ENCODE results near the gene TMEM263. TPM values are rescaled to one million over a fixed set of nuclear protein-coding genes. Genes with fewer than 3 reads are reported as not detected.
"Not testable (repeated sequence)": the region's sequence is repeated elsewhere in the genome, so short reads cannot be mapped to it uniquely, and the experiment has no call there.

The TMEM263 gene
- total and polyA plus RNA-seq, 8 donors: 42.7 to 94.8 (median 80.2) TPM

DNA sequence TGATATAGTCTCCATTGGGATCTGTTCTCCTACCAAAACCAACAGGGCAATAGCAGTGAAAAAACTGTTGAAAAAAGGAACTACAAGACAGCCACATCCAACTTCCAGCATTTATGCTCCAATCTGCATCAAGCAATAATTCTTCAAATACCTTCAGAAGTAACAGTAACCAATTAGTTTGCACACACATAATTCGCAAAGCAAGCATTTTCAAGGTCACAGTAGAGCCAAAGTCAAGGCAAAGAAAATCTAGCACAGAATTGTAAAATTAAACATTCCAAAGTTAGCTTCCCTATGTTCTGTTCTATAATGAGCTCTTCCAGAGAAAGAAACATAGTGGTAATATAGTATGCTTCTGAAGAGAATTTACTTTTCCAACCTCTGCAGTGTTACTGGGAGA, 42.2 kb downstream of the TMEM263 start:
- DNase-seq (no peak), ATAC-seq (no peak)
- TF ChIP-seq, protein P1, sequence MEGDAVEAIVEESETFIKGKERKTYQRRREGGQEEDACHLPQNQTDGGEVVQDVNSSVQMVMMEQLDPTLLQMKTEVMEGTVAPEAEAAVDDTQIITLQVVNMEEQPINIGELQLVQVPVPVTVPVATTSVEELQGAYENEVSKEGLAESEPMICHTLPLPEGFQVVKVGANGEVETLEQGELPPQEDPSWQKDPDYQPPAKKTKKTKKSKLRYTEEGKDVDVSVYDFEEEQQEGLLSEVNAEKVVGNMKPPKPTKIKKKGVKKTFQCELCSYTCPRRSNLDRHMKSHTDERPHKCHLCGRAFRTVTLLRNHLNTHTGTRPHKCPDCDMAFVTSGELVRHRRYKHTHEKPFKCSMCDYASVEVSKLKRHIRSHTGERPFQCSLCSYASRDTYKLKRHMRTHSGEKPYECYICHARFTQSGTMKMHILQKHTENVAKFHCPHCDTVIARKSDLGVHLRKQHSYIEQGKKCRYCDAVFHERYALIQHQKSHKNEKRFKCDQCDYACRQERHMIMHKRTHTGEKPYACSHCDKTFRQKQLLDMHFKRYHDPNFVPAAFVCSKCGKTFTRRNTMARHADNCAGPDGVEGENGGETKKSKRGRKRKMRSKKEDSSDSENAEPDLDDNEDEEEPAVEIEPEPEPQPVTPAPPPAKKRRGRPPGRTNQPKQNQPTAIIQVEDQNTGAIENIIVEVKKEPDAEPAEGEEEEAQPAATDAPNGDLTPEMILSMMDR (IDR thresholded peaks at IDR 0.05): no peak
- no peaks in the 10 kb centered on the region for H3K27me3 ChIP-seq
- H3K4me3 ChIP-seq: no peak overlapping the region
- no peak overlapping the region for H3K27ac ChIP-seq
- intact Hi-C loops (cut with DNase I): no loop called here
- no peaks in the 10 kb centered on the region for H3K4me1 ChIP-seq
- peaks cover 0 to 45% of the 10 kb centered on the region in 2 donors for H3K36me3 ChIP-seq
- no peaks in the 10 kb centered on the region for H3K9me3 ChIP-seq

DNA sequence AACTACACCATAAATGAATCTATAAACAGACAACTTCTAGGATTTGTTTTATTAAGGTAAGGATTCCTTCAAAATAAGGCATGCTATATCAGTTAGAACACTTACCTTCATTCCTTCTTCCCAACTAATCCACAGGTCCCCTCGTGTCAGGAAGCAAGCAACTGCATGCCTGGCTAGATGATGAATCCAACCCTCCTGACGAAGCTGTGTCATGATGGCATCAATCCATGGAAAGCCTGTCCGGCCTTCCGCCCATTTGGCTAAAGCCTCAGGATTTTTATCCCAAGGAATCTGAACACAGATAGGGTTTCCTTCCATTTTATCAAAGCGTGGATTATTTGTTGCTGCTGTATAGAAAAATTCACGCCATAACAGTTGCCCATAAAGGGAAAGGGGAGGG, 43.7 kb downstream of the TMEM263 start:
- no peaks in the 10 kb centered on the region for H3K27me3 ChIP-seq
- H3K27ac ChIP-seq: no peak overlapping the region
- no peak overlapping the region for H3K4me3 ChIP-seq
- H3K9me3 ChIP-seq: no peaks in the 10 kb centered on the region
- no peak for DNase-seq
- intact Hi-C loops (cut with DNase I): no loop called here
- H3K36me3 ChIP-seq: peaks cover 0 to 45% of the 10 kb centered on the region in 2 donors
- ATAC-seq: no peak
- H3K4me1 ChIP-seq: no peaks in the 10 kb centered on the region
- TF ChIP-seq, protein P1 (IDR thresholded peaks at IDR 0.05): no peak

DNA sequence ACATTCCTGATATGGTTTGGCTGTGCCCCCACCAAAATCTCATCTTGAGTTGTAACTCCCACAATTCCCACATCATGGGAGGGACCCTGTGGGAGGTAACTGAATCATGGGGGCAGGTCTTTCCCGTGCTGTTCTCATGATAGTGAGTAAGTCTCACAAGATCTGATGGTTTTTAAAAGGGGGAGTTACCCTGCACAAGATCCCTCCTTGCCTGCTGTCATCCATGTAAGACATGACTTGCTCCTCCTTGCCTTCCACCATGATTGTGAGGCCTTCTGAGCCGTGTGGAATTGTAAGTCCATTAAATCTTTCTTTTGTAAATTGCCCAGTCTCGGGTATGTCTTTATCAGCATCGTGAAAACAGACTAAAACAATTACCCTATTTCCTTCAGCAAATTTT, 47.0 kb downstream of the TMEM263 start:
- peaks cover 0 to 25% of the 10 kb centered on the region in 2 donors for H3K36me3 ChIP-seq
- H3K4me3 ChIP-seq; H3K27me3 ChIP-seq; H3K27ac ChIP-seq; DNase-seq; intact Hi-C loops (cut with DNase I); H3K4me1 ChIP-seq; H3K9me3 ChIP-seq; ATAC-seq: not testable (repeated sequence)

DNA sequence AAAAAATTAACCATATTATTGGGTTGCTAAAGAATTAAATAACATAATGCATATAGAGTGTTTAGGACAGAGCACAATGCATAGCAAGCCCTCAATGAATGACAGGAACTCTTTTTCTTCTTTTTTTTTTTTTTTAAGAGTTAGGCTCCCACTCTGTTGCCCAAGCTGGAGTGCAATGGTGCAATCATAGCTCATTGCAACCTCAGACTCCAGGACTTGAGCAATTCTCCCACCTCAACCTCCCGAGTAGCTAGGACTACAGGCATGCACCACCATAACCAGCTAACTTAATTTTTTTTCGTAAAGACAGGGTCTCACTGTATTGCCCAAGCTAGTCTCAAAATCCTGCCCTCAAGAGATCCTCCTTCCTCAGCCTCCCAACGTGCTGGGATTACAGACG, 51.7 kb downstream of the TMEM263 start:
- H3K4me3 ChIP-seq: no peak overlapping the region
- TF ChIP-seq, protein P1 (IDR thresholded peaks at IDR 0.05): no peak
- ATAC-seq (no peak), DNase-seq (no peak)
- H3K4me1 ChIP-seq: no peaks in the 10 kb centered on the region
- intact Hi-C loops (cut with DNase I): no loop called here
- peaks cover 0 to 4% of the 10 kb centered on the region in 2 donors for H3K36me3 ChIP-seq
- no peaks in the 10 kb centered on the region for H3K27me3 ChIP-seq
- H3K9me3 ChIP-seq: no peaks in the 10 kb centered on the region
- no peak overlapping the region for H3K27ac ChIP-seq

DNA sequence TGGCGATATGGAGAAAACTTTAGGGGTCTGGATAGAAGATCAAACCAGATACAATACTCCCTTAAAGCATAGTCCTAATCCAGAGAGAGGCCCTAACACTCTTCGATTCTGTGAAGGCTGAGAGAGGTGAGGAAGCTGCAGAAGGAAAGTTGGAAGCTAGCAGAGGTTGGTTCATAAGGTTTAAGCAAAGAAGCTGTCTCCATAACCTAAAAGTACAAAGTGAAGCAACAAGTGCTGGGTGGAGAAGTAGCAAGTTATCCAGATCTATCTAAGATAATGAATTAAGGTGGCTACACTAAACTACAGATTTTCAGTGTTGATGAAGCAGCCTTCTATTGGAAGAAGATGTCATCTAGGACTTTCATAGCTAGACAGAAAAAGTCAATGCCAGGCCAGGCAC, 55.8 kb downstream of the TMEM263 start:
- no peak overlapping the region for H3K27ac ChIP-seq
- H3K4me3 ChIP-seq: no peak overlapping the region
- peaks cover 0 to 4% of the 10 kb centered on the region in 2 donors for H3K36me3 ChIP-seq
- no peak for DNase-seq
- intact Hi-C loops (cut with DNase I): no loop called here
- TF ChIP-seq, protein P1 (IDR thresholded peaks at IDR 0.05): no peak
- H3K27me3 ChIP-seq: no peaks in the 10 kb centered on the region
- H3K9me3 ChIP-seq: no peaks in the 10 kb centered on the region
- H3K4me1 ChIP-seq: no peaks in the 10 kb centered on the region
- no peak for ATAC-seq

DNA sequence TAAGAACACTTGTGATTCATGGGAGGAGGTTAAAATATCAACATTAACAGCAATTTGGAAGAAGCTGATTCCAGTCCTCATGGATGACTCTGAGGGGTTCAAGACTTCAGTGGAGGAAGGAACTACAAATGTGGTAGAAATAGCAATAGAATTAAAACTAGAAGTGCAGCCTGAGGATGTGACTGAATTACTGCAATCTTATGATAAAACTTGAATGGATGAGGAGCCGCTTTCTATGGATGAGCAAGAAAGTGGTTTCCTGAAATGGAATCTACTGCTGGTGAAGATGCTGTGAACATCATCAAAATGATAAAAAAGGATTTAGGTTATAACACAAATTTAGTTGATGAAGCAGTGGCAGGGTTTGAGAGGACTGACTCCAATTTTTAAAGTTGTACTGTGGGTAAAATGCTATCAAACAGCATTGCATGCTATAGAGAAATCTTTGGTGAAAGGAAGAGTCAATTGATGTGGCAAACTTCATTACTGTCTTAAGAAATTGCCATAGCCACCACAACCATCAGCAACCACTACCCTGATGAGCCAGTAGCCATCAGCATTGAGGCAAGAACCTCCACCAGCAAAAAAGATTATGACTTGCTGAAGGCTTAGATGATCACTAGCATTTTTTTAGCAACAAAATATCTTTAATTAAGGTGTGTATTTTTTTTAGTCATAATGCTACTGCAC, 57.2 kb downstream of the TMEM263 start:
- Histone ChIP-seq H3K27ac (no peak overlapping the region), H3K9me3 (no peaks in the 10 kb centered on the region), H3K4me3 (no peak overlapping the region), H3K4me1 (no peaks in the 10 kb centered on the region), H3K27me3 (no peaks in the 10 kb centered on the region), H3K36me3 (peaks cover 0 to 4% of the 10 kb centered on the region in 2 donors)
- DNase-seq: no peak
- intact Hi-C loops (cut with DNase I): no loop called here
- no peak for ATAC-seq
- TF ChIP-seq, protein P1 (IDR thresholded peaks at IDR 0.05): no peak

Measured in left lung (tissue), 10 donors.